Body of pancreas (tissue), 4 donors: ENCODE data around the gene SIM2. TPM values are rescaled to one million over a fixed set of nuclear protein-coding genes. Genes with fewer than 3 reads are reported as not detected.

Experiments used
- ATAC-seq: fragments of 150-250 bp; one replicate; pipeline ENCODE4 v1.9.1; 2016
- DNase-seq, 4 donors: peaks; one replicate each; pipeline ENCODE4 v3.0.0-alpha.2; 2019
- H3K27ac ChIP-seq, 4 donors: fragments of 200-600 bp; sonication (generic); 1 replicate in 3 of 4; 2 replicates in 1 of 4; pipeline versions ENCODE4 v1.5.1 to v1.6.1; 2016 to 2019; ENCODE audit warnings: mild to moderate bottlenecking in 1 of 4, mixed read lengths in 1 of 4, moderate library complexity in 1 of 4
- H3K27me3 ChIP-seq, 2 donors: fragments of 200-600 bp; sonication (generic); one replicate each; pipeline ENCODE4 v1.6.0; 2016; ENCODE audit warnings: mild to moderate bottlenecking in 1 of 2
- H3K36me3 ChIP-seq, 2 donors: fragments of 200-600 bp; sonication (generic); replicated peaks in 1 of 2; 2 replicates each; pipeline ENCODE4 v1.5.1; 2016; ENCODE audit warnings: low read depth in 2 of 2; ENCODE audit not compliant: insufficient read depth in 1 of 2
- H3K4me1 ChIP-seq: fragments of 200-600 bp; sonication (generic); one replicate; pipeline ENCODE4 v1.6.0; 2016
- H3K4me3 ChIP-seq, 2 donors: fragments of 200-600 bp; sonication (generic); 1 replicate in 1 of 2; 2 replicates in 1 of 2; pipeline ENCODE4 v1.5.1; 2016 to 2019
- H3K9me3 ChIP-seq, 3 donors: fragments of 200-600 bp; sonication (generic); 1 replicate in 2 of 3; 2 replicates in 1 of 3; pipeline ENCODE4 v1.5.1; 2016
- POLR2A ChIP-seq, 3 donors: fragments of 450-650 bp; IDR thresholded peaks; one replicate each; pipeline ENCODE4 v1.6.1; 2016; ENCODE audit warnings: antibody characterized with exemption in 3 of 3, mild to moderate bottlenecking in 2 of 3
- WGBS, 2 donors: methylation state at CpG; one replicate each; pipeline ENCODE4 v1.1.5; 2017; 5-methylcytosine and 5-hydroxymethylcytosine counted together
- intact Hi-C: fragments of 100-400 bp; cut with DNase I; formaldehyde crosslinking; loops from one replicate; pipeline ENCODE4 v1.15.1; 2023
- total RNA-seq, 2 donors: library from RNA; depleted of rRNA; stranded (reverse); fragments of >200 nt; gene quantifications; one replicate each; pipeline ENCODE4 v1.1.0, GENCODE V29; 2016
- TF ChIP-seq, protein P1 (sequence below), 7 experiments: fragments of 450-650 bp in 4 of 7; fragments of 200-600 bp in 3 of 7; sonication (generic) in 3 of 7; IDR thresholded peaks; one replicate each; pipeline ENCODE4 v1.5.1; 2016 to 2019; ENCODE audit warnings: antibody characterized with exemption in 7 of 7

Gene SIM2
- total RNA-seq, 2 donors from 2014 or later: 0.26 TPM; not detected in 1

- 5 to 7% methylated on average over 18 to 37 of the region's 39 CpGs for WGBS, 2 donors
- Histone ChIP-seq H3K27me3 (peaks cover 0 to 90% of the 10 kb centered on the region in 2 donors), H3K4me1 (peaks cover 54% of the 10 kb centered on the region), H3K4me3 (no peak overlapping the region), H3K27ac (no peak overlapping the region), H3K36me3 (no peaks in the 10 kb centered on the region), H3K9me3 (no peaks in the 10 kb centered on the region)
- TF ChIP-seq, protein P1, sequence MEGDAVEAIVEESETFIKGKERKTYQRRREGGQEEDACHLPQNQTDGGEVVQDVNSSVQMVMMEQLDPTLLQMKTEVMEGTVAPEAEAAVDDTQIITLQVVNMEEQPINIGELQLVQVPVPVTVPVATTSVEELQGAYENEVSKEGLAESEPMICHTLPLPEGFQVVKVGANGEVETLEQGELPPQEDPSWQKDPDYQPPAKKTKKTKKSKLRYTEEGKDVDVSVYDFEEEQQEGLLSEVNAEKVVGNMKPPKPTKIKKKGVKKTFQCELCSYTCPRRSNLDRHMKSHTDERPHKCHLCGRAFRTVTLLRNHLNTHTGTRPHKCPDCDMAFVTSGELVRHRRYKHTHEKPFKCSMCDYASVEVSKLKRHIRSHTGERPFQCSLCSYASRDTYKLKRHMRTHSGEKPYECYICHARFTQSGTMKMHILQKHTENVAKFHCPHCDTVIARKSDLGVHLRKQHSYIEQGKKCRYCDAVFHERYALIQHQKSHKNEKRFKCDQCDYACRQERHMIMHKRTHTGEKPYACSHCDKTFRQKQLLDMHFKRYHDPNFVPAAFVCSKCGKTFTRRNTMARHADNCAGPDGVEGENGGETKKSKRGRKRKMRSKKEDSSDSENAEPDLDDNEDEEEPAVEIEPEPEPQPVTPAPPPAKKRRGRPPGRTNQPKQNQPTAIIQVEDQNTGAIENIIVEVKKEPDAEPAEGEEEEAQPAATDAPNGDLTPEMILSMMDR (IDR thresholded peaks at IDR 0.05): no peak
- no peak for TF ChIP-seq POLR2A (IDR thresholded peaks at IDR 0.05)
- ATAC-seq: no peak
- intact Hi-C loops: no loop called here
- no peak for DNase-seq
These were observed 6.2 kb downstream of the SIM2 start for GRCh38 chr21:36704958-36705678.

- H3K27ac ChIP-seq: no peak overlapping the region
- no peaks in the 10 kb centered on the region for H3K36me3 ChIP-seq
- WGBS, 2 donors: 2 to 12% methylated on average over 5 to 22 of the region's 22 CpGs
- DNase-seq (no peak), ATAC-seq (no peak)
- no peaks in the 10 kb centered on the region for H3K9me3 ChIP-seq
- peaks cover 51% of the 10 kb centered on the region for H3K4me1 ChIP-seq
- H3K4me3 ChIP-seq: no peak overlapping the region
- intact Hi-C loops: no loop called here
- no peak for TF ChIP-seq POLR2A (IDR thresholded peaks at IDR 0.05)
- TF ChIP-seq, protein P1 (IDR thresholded peaks at IDR 0.05): peak in 1 of 7 experiments; percentile 8
- H3K27me3 ChIP-seq: peaks cover 0 to 88% of the 10 kb centered on the region in 2 donors
These were observed 7.0 kb downstream of the SIM2 start for GRCh38 chr21:36705679-36706481.

- Histone ChIP-seq H3K27me3 (peaks cover 0 to 82% of the 10 kb centered on the region in 2 donors), H3K27ac (no peak overlapping the region), H3K36me3 (no peaks in the 10 kb centered on the region), H3K4me3 (no peak overlapping the region), H3K9me3 (no peaks in the 10 kb centered on the region), H3K4me1 (peaks cover 45% of the 10 kb centered on the region)
- DNase-seq: no peak
- 17 to 19% methylated on average over 13 of the region's 13 CpGs for WGBS, 2 donors
- intact Hi-C loops: no loop called here
- TF ChIP-seq, protein P1 (IDR thresholded peaks at IDR 0.05): no peak
- TF ChIP-seq POLR2A (IDR thresholded peaks at IDR 0.05): no peak
- no peak for ATAC-seq
These were observed 7.6 kb downstream of the SIM2 start for GRCh38 chr21:36706482-36706852.

DNA sequence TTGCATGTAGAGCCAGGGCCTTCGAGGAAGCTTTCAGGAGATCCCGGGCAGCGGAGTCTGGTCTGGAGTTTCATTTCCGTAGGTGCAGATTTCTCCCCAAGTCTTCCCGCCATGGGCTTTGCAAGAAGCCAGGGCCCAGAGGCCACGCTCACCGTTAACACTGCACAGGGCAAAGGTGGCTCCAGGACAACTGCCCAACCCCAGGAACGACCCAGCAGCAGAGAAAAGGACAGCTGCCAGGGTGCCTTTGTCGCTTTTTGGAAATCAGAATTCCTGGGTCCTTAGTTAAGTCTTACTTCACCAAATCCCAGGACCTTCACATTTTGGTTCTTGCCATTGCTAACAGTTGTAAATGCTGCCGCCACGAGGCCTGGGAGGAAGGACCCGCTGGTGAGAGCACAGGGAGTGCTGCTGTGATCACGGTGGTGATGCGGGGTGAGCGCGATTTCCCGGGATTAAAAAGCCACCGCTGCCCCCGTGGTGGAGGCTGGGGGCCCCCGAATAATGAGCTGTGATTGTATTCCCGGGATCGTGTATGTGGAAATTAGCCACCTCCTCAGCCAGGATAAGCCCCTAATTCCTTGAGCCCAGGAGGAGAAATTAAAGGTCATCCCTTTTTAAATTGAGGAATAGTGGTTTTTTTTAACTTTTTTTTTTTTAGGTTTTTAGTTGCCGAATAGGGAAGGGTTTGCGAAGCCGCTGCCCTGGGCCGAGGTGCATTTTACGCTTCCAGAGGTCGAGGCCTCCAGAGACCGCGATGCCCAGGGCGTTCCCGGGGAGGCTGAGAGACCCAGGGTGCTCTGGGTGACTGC lies 8.2 kb downstream of the SIM2 start:
- Histone ChIP-seq H3K9me3 (no peaks in the 10 kb centered on the region), H3K27me3 (peaks cover 0 to 75% of the 10 kb centered on the region in 2 donors), H3K36me3 (no peaks in the 10 kb centered on the region), H3K27ac (no peak overlapping the region), H3K4me1 (peaks cover 43% of the 10 kb centered on the region), H3K4me3 (no peak overlapping the region)
- DNase-seq (peak in 1 of 4 donors; percentile 9), ATAC-seq (no peak)
- no peak for TF ChIP-seq POLR2A (IDR thresholded peaks at IDR 0.05)
- TF ChIP-seq, protein P1 (IDR thresholded peaks at IDR 0.05): no peak
- intact Hi-C loops: no loop called here
- WGBS, 2 donors: 23 to 27% methylated on average over 29 to 32 of the region's 32 CpGs
